SK-N-MC (cell line): ENCODE data around the gene TSPAN5.

Experiments
- DNase-seq: peaks from one replicate; pipeline ENCODE4 v3.0.0-alpha.2; 2011; ENCODE audit warnings: low read depth, low spot score
- H3K27ac ChIP-seq: fragments of 200-600 bp; sonication (generic); 2 replicates; pipeline ENCODE4 v1.5.1; 2016; ENCODE audit warnings: mixed run types
- H3K36me3 ChIP-seq: fragments of 200-600 bp; sonication (generic); 2 replicates; pipeline ENCODE4 v1.6.1; 2017; ENCODE audit warnings: antibody characterized with exemption, low read length, mixed read lengths; ENCODE audit not compliant: insufficient read depth
- H3K4me3 ChIP-seq: fragments of 200-600 bp; sonication (generic); 2 replicates; pipeline ENCODE4 v1.5.1; 2016
- H3K9ac ChIP-seq: fragments of 200-600 bp; sonication (generic); 2 replicates; pipeline ENCODE4 v1.8.0; 2017; ENCODE audit warnings: mixed run types, mixed read lengths; ENCODE audit not compliant: insufficient read length
- H3K9me3 ChIP-seq: fragments of 200-600 bp; sonication (generic); 2 replicates; pipeline ENCODE4 v1.6.1; 2017; ENCODE audit warnings: low read depth, mild to moderate bottlenecking, antibody characterized with exemption, low read length, moderate library complexity, mixed read lengths
- EZH2 ChIP-seq: fragments of 200-600 bp; sonication (generic); IDR thresholded peaks from one replicate; pipeline ENCODE4 v1.6.1; 2017; ENCODE audit warnings: antibody characterized with exemption
- FOXP2 ChIP-seq: optimal IDR thresholded peaks from 2 replicates; pipeline ENCODE3; 2011; ENCODE audit warnings: mild to moderate bottlenecking, moderate library complexity; ENCODE audit not compliant: insufficient read depth; ENCODE audit errors: extremely low read length, control extremely low read depth
- POLR2AphosphoS5 ChIP-seq: IDR thresholded peaks from 2 replicates; pipeline ENCODE4 v1.6.1; 2012; ENCODE audit warnings: mild to moderate bottlenecking, low read depth, low read length, borderline replicate concordance

Gene TSPAN5

GRCh38 chr4:98452091-98452490 lies 206.3 kb downstream of the TSPAN5 start:
- no peak overlapping the region for H3K9ac ChIP-seq
- H3K4me3 ChIP-seq, result no peak overlapping the region
- TF ChIP-seq POLR2AphosphoS5, result no peak
- H3K9me3 ChIP-seq, result no peaks in the 10 kb centered on the region
- H3K36me3 ChIP-seq, result no peaks in the 10 kb centered on the region
- no peak for DNase-seq
- H3K27ac ChIP-seq, result no peak overlapping the region

DNA sequence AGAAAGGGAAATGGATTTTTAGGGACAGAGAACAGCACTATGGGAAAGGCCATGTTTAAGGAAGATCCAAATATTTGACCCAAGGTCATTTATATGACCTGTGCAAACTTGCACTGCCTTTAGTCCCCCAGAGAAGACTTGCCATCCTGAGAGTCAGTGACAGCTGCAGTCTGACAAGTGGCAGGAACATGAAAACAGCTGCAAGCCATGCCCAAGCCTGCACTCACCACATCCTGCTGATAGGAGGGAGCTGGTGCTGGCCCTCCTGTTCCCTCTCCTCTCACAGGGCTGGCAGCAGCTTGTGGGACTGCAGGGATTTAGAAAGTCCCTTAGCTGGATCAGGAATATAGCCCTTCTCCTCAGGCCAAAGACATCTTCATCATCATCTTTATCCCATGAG lies 209.5 kb downstream of the TSPAN5 start:
- H3K4me3 ChIP-seq, result no peak overlapping the region
- no peaks in the 10 kb centered on the region for H3K9me3 ChIP-seq
- no peaks in the 10 kb centered on the region for H3K36me3 ChIP-seq
- no peak overlapping the region for H3K9ac ChIP-seq
- H3K27ac ChIP-seq, result no peak overlapping the region
- no peak for DNase-seq
- TF ChIP-seq POLR2AphosphoS5 (no peak), FOXP2 (no peak), EZH2 (no peak)

GRCh38 chr4:98447648-98448047 lies 210.8 kb downstream of the TSPAN5 start:
- Histone ChIP-seq H3K36me3 (no peaks in the 10 kb centered on the region), H3K4me3 (no peak overlapping the region), H3K27ac (no peak overlapping the region), H3K9ac (no peak overlapping the region), H3K9me3 (no peaks in the 10 kb centered on the region)
- no peak for TF ChIP-seq POLR2AphosphoS5
- no peak for TF ChIP-seq EZH2
- TF ChIP-seq FOXP2, result no peak
- no peak for DNase-seq

DNA sequence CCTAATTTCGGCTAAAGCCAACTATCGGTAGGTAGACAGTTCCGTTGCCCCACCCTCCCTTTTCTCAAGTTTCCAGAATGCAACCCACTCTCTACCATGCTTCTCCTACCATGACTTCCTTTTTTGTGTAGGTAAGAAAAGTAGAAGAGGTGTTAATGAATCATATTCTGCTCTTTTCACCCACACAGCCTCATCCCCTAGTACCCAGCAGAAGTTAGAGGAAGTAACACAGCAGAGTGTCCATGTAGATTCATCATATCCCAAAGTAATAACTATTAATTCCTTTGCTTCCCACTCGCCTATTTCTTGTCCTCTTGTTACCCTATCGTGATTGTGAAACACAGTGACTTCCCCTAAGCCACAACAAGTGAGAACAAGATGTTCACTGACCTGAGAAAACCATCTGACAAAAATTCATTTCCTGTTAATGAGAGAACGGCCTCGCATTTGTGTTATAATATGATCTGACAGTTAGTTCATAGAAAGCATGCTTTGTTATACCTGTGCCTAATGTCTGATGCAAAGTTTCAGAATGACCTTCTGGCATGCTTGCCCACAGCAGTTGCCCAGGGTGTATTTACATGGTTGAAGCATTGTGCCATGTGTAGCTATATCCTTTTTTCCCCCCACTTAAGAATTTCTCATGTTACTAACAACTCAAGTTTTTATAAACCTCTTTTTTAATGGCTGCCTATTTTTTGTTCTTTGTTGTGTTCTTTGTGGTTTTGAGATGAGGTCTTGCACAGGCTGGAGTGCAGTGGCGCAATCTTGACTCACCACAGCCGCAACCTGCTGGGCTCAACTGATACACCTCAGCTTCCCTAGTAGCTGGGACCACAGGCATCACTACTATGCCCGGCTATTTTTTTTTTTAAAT lies 211.7 kb downstream of the TSPAN5 start:
- TF ChIP-seq EZH2 (no peak), POLR2AphosphoS5 (no peak), FOXP2 (no peak)
- Histone ChIP-seq H3K27ac (no peak overlapping the region), H3K9ac (no peak overlapping the region)

DNA sequence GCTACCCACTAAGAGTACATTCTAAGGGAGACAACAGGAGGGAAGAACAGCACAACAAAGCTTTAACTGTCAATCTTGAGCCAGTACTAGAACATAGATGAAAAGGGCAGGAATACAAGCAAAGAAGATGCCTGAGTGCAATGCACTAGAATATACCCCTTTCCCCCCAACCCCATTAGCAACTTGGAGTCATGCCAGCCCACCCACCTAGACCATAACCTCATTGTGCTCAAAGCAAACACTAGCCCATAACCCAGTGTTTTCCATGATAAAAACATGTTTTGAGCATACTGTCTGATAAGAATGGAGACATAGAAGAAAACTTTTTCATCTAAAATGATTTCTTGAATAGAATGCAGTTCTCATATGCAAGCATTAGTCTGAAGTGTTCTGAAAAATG lies 214.0 kb downstream of the TSPAN5 start:
- Histone ChIP-seq H3K36me3 (peaks cover 6% of the 10 kb centered on the region; the same call in 1 of the 2 replicates), H3K9ac (no peak overlapping the region), H3K4me3 (no peak overlapping the region), H3K9me3 (no peaks in the 10 kb centered on the region), H3K27ac (no peak overlapping the region)
- no peak for DNase-seq
- no peak for TF ChIP-seq POLR2AphosphoS5
- no peak for TF ChIP-seq EZH2
- TF ChIP-seq FOXP2, result no peak

More for the DNA sequence above, 211.7 kb downstream of the TSPAN5 start:
- H3K36me3 ChIP-seq, result peaks cover 6% of the 10 kb centered on the region; the same call in 1 of the 2 replicates
- no peaks in the 10 kb centered on the region for H3K9me3 ChIP-seq
- no peak for DNase-seq
- H3K4me3 ChIP-seq, result no peak overlapping the region

DNA sequence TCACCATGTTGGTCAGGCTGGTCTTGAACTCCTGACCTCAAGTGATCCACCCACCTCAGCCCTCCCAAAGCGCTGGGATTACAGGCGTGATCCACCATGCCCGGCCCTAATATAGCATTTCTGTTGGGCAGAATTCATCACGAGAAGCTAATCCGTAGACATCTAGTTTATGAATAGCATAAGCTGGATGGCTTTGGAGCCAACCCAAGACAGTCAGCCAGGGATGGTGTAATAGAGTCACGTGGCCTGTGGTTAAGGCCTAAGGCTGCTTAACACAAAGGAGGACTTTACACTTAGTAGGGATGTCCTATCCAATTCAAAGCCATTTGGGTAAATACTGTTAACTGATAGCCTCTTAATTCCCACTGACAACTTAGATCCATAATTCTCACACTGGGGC lies 223.6 kb downstream of the TSPAN5 start:
- Histone ChIP-seq H3K4me3 (no peak overlapping the region), H3K9me3 (no peaks in the 10 kb centered on the region), H3K9ac (no peak overlapping the region), H3K36me3 (peaks cover 4% of the 10 kb centered on the region; the same call in 1 of the 2 replicates), H3K27ac (no peak overlapping the region)
- no peak for TF ChIP-seq FOXP2
- no peak for TF ChIP-seq POLR2AphosphoS5
- TF ChIP-seq EZH2, result no peak
- no peak for DNase-seq

GRCh38 chr4:98433691-98434090 lies 224.7 kb downstream of the TSPAN5 start:
- H3K9ac ChIP-seq, result no peak overlapping the region
- H3K4me3 ChIP-seq, result no peak overlapping the region
- no peak overlapping the region for H3K27ac ChIP-seq
- TF ChIP-seq POLR2AphosphoS5 (no peak), FOXP2 (no peak), EZH2 (no peak)
- no peak for DNase-seq
- H3K9me3 ChIP-seq, result no peaks in the 10 kb centered on the region
- H3K36me3 ChIP-seq, result peaks cover 4% of the 10 kb centered on the region; the same call in 1 of the 2 replicates

DNA sequence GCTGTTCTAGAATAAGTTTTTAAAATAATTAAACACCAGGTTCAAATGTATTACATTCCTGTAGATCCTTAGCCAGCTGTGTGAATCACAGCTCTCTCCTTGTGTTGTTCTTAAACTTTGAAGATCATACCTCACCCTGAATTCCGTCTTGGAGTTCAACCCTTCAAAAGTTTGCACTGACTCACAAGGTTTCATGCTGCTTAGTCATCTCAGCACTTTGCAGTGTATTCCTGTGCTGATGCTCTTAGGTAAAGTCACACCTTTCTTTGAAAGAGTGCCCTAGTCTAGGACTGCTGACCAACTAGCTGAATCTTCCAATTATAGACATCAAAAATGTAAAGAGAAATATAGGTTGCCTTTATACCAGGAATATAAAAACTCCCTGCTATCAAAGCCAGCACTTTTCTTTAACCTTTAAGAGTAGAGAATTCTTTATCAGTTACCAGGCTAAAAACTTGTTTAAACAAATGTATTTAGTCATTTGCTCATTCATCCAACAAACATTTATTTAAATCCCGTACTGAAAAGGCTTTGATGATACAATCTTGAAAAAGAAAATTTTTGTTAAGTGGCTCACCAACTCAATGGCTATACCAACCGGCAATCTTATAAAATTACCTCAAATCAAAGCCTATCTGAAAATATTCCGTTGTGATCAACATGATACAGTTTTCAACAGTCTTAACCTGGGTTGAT lies 227.6 kb downstream of the TSPAN5 start:
- no peak overlapping the region for H3K27ac ChIP-seq
- H3K4me3 ChIP-seq, result no peak overlapping the region
- TF ChIP-seq POLR2AphosphoS5, result no peak
- TF ChIP-seq FOXP2, result no peak
- no peak for TF ChIP-seq EZH2
- no peak for DNase-seq
- H3K9me3 ChIP-seq, result no peaks in the 10 kb centered on the region
- H3K9ac ChIP-seq, result no peak overlapping the region
- H3K36me3 ChIP-seq, result peaks cover 4% of the 10 kb centered on the region; the same call in 1 of the 2 replicates

DNA sequence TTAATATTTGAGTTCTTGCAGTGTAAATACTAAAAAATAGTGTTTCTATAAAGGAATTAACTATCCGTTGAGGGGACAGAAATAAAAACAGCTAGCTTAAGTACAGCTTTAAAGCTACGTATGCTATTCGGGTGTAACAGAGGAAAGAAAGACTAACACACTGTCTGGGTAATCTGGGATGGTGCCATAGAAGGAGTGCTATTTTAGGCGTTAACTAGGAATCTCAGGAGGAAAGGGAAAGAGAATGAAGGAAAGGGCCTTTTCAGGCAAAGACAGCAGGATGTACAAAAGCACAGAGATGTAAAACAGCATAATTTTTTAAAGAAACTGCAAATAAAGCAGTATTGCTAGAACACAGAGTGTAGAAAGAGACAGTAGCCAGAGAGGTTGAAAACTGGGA lies 235.4 kb downstream of the TSPAN5 start:
- no peak for DNase-seq
- no peak overlapping the region for H3K9ac ChIP-seq
- no peak overlapping the region for H3K27ac ChIP-seq
- H3K36me3 ChIP-seq, result peaks cover 39% of the 10 kb centered on the region
- H3K4me3 ChIP-seq, result no peak overlapping the region
- no peaks in the 10 kb centered on the region; the same call in 1 of the 2 replicates for H3K9me3 ChIP-seq
- TF ChIP-seq FOXP2, result no peak
- TF ChIP-seq EZH2, result no peak
- TF ChIP-seq POLR2AphosphoS5, result no peak
